ENCODE data around the gene ITPR2.

Gene ITPR2

DNA sequence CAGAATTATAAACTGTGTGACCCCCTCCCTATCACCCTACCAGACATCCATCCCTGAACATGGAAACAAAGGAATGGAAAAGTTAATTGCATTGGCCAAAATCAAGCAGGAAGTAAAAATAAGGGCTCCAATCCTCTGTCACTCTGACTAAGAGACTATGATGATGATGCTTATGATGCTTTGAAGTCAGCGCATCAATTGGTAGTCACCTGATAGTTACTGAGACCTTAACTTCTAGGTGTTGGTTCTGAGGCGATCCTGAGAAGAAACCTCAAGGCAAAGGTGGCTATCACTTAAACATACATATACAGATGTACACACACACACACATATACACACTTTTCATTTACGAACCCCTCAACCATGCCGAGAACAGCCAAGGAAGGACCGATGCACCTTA is 6.6 kb downstream of the ITPR2 start:
- Histone ChIP-seq H3K9me3 (no peaks in the 10 kb centered on the region), H3K36me3 (no peaks in the 10 kb centered on the region), H3K4me1 (peaks cover 0 to 14% (median 10%) of the 10 kb centered on the region in 4 donors), H3K27me3 (no peaks in the 10 kb centered on the region), H3K4me3 (no peak overlapping the region), H3K27ac (no peak overlapping the region)
- TF ChIP-seq, protein P1, sequence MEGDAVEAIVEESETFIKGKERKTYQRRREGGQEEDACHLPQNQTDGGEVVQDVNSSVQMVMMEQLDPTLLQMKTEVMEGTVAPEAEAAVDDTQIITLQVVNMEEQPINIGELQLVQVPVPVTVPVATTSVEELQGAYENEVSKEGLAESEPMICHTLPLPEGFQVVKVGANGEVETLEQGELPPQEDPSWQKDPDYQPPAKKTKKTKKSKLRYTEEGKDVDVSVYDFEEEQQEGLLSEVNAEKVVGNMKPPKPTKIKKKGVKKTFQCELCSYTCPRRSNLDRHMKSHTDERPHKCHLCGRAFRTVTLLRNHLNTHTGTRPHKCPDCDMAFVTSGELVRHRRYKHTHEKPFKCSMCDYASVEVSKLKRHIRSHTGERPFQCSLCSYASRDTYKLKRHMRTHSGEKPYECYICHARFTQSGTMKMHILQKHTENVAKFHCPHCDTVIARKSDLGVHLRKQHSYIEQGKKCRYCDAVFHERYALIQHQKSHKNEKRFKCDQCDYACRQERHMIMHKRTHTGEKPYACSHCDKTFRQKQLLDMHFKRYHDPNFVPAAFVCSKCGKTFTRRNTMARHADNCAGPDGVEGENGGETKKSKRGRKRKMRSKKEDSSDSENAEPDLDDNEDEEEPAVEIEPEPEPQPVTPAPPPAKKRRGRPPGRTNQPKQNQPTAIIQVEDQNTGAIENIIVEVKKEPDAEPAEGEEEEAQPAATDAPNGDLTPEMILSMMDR (IDR thresholded peaks at IDR 0.05), result no peak
- no peak for DNase-seq
- intact Hi-C loops (cut with DNase I; ENCODE audit: low total_unique reads), result no loop called here

DNA sequence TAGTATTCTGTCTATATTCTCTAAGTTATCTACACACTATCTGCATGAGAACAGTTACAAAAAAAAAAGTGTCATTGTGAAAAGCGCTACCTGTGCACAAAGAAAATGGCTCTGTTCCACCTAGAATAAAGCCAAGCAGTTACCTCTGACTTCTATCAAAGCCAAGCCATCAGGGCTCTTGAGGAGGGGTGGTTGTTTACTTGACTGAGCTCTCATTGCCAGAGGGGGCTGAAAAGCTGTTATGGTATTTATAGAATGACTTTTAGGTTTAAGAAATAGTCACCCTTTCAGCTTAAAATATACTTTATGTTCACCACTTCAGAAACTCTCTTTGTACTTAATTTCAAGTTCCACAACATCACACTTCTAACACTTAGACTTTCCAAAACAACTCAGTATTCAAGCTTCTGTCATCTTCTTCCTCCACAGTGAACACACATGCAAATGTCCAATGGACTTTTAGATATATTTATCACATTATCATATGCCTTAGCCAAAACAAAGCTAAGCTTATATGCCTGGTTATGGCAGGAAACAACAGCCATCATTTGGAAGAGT is 7.5 kb downstream of the ITPR2 start:
- Histone ChIP-seq H3K4me3 (no peak overlapping the region), H3K27me3 (no peaks in the 10 kb centered on the region), H3K36me3 (no peaks in the 10 kb centered on the region), H3K4me1 (peaks cover 0 to 5% (median 2%) of the 10 kb centered on the region in 4 donors), H3K9me3 (no peaks in the 10 kb centered on the region), H3K27ac (no peak overlapping the region)
- TF ChIP-seq, protein P1 (IDR thresholded peaks at IDR 0.05), result no peak
- no peak for DNase-seq
- intact Hi-C loops (cut with DNase I; ENCODE audit: low total_unique reads), result no loop called here

DNA sequence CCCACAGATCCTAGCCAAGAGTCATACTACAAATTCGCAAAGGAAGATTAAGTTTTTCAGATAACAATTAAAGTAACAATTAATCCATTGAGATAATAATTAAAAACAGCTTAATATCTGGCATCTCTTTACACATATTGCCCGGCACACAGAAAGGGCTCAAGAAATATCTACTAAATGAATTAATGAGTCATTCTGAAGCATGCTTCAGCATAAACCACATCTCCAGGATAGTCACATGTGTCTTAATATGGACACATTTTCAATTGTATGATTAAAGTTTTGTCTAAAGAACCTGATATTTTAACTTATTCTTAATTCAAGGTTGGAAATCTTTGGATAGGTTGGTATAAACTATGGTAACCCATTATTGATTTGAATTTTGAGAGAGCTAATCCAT is 9.6 kb downstream of the ITPR2 start:
- DNase-seq, result no peak
- H3K36me3 ChIP-seq, result no peaks in the 10 kb centered on the region
- H3K4me3 ChIP-seq, result no peak overlapping the region
- H3K9me3 ChIP-seq, result no peaks in the 10 kb centered on the region
- no peak overlapping the region for H3K27ac ChIP-seq
- H3K4me1 ChIP-seq, result no peaks in the 10 kb centered on the region
- no peaks in the 10 kb centered on the region for H3K27me3 ChIP-seq
- intact Hi-C loops (cut with DNase I; ENCODE audit: low total_unique reads), result no loop called here
- TF ChIP-seq, protein P1 (IDR thresholded peaks at IDR 0.05), result no peak

DNA sequence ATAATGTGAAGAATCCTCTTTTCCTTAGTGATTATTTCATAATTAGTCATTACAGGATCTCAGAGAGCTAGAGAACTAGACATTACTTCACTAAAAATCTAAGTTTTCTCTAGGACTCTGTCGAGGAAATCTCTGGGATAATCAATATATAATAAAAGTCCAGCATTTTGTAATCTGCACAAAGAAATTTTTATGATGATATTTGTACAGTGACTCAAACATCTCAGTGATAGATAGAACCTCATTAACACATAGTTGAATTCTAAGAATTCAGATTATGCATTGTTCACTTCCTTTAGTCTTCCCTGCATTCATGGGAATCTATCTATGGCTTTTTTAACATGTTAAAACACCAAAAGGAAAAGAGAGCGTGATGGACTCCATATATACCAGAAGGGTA is 11.0 kb downstream of the ITPR2 start:
- Histone ChIP-seq H3K36me3 (no peaks in the 10 kb centered on the region), H3K27ac (no peak overlapping the region), H3K27me3 (no peaks in the 10 kb centered on the region), H3K9me3 (no peaks in the 10 kb centered on the region), H3K4me1 (no peaks in the 10 kb centered on the region), H3K4me3 (no peak overlapping the region)
- TF ChIP-seq, protein P1 (IDR thresholded peaks at IDR 0.05), result no peak
- intact Hi-C loops (cut with DNase I; ENCODE audit: low total_unique reads), result no loop called here
- no peak for DNase-seq

DNA sequence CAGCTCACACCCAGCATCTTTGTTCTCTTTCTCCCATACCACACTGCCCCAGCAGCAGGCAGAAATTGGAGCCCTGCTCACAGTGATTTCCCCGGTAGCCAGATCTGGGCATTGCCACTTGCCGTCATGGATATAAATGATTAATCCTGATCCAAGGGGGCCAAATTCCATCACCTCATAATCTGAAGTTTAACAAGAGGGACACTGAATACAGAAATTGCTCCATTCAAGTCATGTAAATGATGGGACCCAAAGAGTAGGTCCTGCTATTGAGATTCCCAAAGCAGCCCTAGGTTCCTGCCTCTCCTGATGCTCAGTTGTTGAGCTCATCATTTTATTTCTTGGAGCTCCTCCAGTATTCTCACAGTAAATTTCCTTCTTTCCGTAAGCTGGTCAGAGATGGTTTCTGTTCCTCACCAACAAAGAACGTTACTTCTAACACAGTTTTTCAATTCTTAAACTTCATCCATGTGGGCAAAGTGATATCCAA is 11.7 kb downstream of the ITPR2 start:
- Histone ChIP-seq H3K36me3 (no peaks in the 10 kb centered on the region), H3K9me3 (no peaks in the 10 kb centered on the region), H3K27ac (no peak overlapping the region), H3K4me1 (no peaks in the 10 kb centered on the region), H3K27me3 (no peaks in the 10 kb centered on the region), H3K4me3 (no peak overlapping the region)
- TF ChIP-seq, protein P1 (IDR thresholded peaks at IDR 0.05), result no peak
- no peak for DNase-seq
- intact Hi-C loops (cut with DNase I; ENCODE audit: low total_unique reads), result no loop called here

DNA sequence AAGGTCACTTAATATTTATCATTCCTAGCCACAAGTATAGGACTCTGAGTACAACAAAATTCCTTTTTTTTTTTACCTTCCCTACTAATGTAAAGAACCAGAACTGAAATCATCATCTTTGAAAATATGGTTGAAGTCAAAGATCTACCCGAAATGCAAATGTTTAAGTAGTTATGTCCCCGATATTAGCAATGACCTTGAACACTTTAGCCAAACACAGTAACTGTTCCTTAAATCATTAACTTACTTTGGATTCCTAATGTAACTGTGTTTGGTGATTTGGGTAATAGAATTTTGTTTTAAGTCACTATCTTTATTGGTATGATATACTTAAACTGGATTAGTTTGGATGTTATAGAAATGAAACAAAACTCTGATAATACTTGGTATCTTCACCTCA is 14.4 kb downstream of the ITPR2 start:
- intact Hi-C loops (cut with DNase I; ENCODE audit: low total_unique reads), result no loop called here
- TF ChIP-seq, protein P1 (IDR thresholded peaks at IDR 0.05), result no peak
- H3K4me1 ChIP-seq, result no peaks in the 10 kb centered on the region
- no peaks in the 10 kb centered on the region for H3K36me3 ChIP-seq
- H3K27ac ChIP-seq, result no peak overlapping the region
- no peaks in the 10 kb centered on the region for H3K9me3 ChIP-seq
- no peak overlapping the region for H3K4me3 ChIP-seq
- no peaks in the 10 kb centered on the region for H3K27me3 ChIP-seq
- DNase-seq, result no peak

Data from tibial artery (tissue), 4 donors.